Endothelial cell of umbilical vein (primary cell): ENCODE results near the gene UNC5B. TPM values are rescaled to one million over a fixed set of nuclear protein-coding genes. Genes with fewer than 3 reads are reported as not detected.

Experiments used
- BruUV-seq: library from RNA; stranded (reverse); fragments of 400-500 nt; replicated peaks from 2 replicates; lab custom pipeline; 2021; lab: Mats Ljungman, UMichigan
- CTCF ChIA-PET: fragments of 300-600, 350-600 bp; sonication (Branson Sonifier 250); formaldehyde crosslinking; loops from one replicate; lab custom pipeline; 2021; ENCODE audit warnings: antibody characterized with exemption, inconsistent platforms; lab: Charles Lee
- POLR2A ChIA-PET: fragments of 300-600, 350-600 bp; sonication (Branson Sonifier 250); formaldehyde crosslinking; loops from one replicate; lab custom pipeline; 2021; ENCODE audit warnings: antibody characterized with exemption, inconsistent platforms; lab: Charles Lee
- DNase-seq: peaks from one replicate; pipeline ENCODE4 v3.0.0-alpha.2; 2011; ENCODE audit warnings: low read depth, low spot score
- FAIRE-seq: peaks from 2 replicates; lab custom pipeline; 2011; peaks lifted over from hg19 to GRCh38; lab: Jason Lieb, UNC
- H2AFZ ChIP-seq: 2 replicates; pipeline ENCODE4 v1.6.0; 2012; ENCODE audit warnings: low read depth, low read length, control low read depth, inconsistent platforms
- H3K27ac ChIP-seq: 2 replicates; pipeline ENCODE4 v1.5.1; 2011; ENCODE audit warnings: low read depth, mild to moderate bottlenecking, control low read depth, low read length, moderate library complexity; ENCODE audit not compliant: insufficient read depth
- H3K27me3 ChIP-seq, 2 experiments: 2 replicates each; pipeline versions ENCODE4 v1.6.0 to v1.6.1; 2011; ENCODE audit warnings: low read length in 2 of 2, mixed read lengths in 1 of 2; ENCODE audit not compliant: control insufficient read depth in 2 of 2, insufficient read depth in 2 of 2
- H3K36me3 ChIP-seq, 2 experiments: 2 replicates in 1 of 2; 3 replicates in 1 of 2; pipeline ENCODE4 v1.5.1; 2011; ENCODE audit warnings: low read length in 2 of 2, mild to moderate bottlenecking in 1 of 2, moderate library complexity in 1 of 2; ENCODE audit not compliant: control insufficient read depth in 2 of 2, insufficient read depth in 2 of 2; ENCODE audit errors: extremely low read depth in 1 of 2
- H3K4me1 ChIP-seq: 3 replicates; pipeline ENCODE4 v1.5.1; 2011; ENCODE audit warnings: mild to moderate bottlenecking, low read length; ENCODE audit not compliant: control insufficient read depth, insufficient read depth; ENCODE audit errors: extremely low read depth
- H3K4me2 ChIP-seq: 2 replicates; pipeline ENCODE4 v1.6.1; 2011; ENCODE audit warnings: low read length, control low read depth, mixed read lengths; ENCODE audit not compliant: insufficient read depth
- H3K4me3 ChIP-seq, 3 experiments: fragments of 200-600 bp in 1 of 3; sonication (generic), shearing (Covaris generic) in 1 of 3; replicated peaks in 1 of 3; 2 replicates each; pipeline ENCODE4 v1.5.1; 2011 to 2016; ENCODE audit warnings: control low read depth in 3 of 3, low read length in 3 of 3, mild to moderate bottlenecking in 2 of 3, inconsistent platforms in 1 of 3, low read depth in 1 of 3, moderate library complexity in 1 of 3; ENCODE audit not compliant: insufficient read depth in 1 of 3
- H3K79me2 ChIP-seq: 2 replicates; pipeline ENCODE4 v1.6.0; 2012; ENCODE audit warnings: low read length, inconsistent platforms; ENCODE audit not compliant: control insufficient read depth, insufficient read depth
- H3K9ac ChIP-seq: replicated peaks from 2 replicates; pipeline ENCODE3; 2011; ENCODE audit warnings: low read length, control low read depth; ENCODE audit not compliant: insufficient read depth; ENCODE audit errors: extremely low read depth
- H3K9me1 ChIP-seq: replicated peaks from 3 replicates; pipeline ENCODE4 v1.6.0; 2011; ENCODE audit warnings: mild to moderate bottlenecking, low read length; ENCODE audit not compliant: control insufficient read depth, insufficient read depth; ENCODE audit errors: extremely low read depth
- H3K9me3 ChIP-seq: replicated peaks from 2 replicates; pipeline ENCODE4 v1.5.1; 2012; ENCODE audit warnings: low read length, inconsistent platforms; ENCODE audit not compliant: control insufficient read depth, insufficient read depth
- H4K20me1 ChIP-seq: replicated peaks from 2 replicates; pipeline ENCODE3; 2011; ENCODE audit warnings: mild to moderate bottlenecking, low read length; ENCODE audit not compliant: control insufficient read depth, insufficient read depth; ENCODE audit errors: extremely low read depth
- CTCF ChIP-seq, 2 donors: IDR thresholded peaks; 1 replicate in 1 of 2; 2 replicates in 1 of 2; pipeline ENCODE4 v1.5.1; 2011; ENCODE audit warnings: low read length in 2 of 2, mild to moderate bottlenecking in 2 of 2, moderate library complexity in 2 of 2, control low read depth in 1 of 2, inconsistent platforms in 1 of 2, low read depth in 1 of 2; ENCODE audit not compliant: insufficient read depth in 1 of 2; ENCODE audit errors: extremely low read depth in 1 of 2
- EZH2 ChIP-seq: IDR thresholded peaks from 2 replicates; pipeline ENCODE4 v1.6.1; 2012; ENCODE audit warnings: borderline replicate concordance, low read depth, mild to moderate bottlenecking, moderate library complexity, low read length, inconsistent platforms; ENCODE audit not compliant: severe bottlenecking
- FOS ChIP-seq: IDR thresholded peaks from 2 replicates; pipeline ENCODE4 v1.6.1; 2011; ENCODE audit warnings: mild to moderate bottlenecking, low read length, moderate library complexity, borderline replicate concordance; ENCODE audit not compliant: insufficient read depth
- GATA2 ChIP-seq: IDR thresholded peaks from 2 replicates; pipeline ENCODE4 v1.7.0; 2011; ENCODE audit warnings: low read depth, mild to moderate bottlenecking, moderate library complexity, mixed read lengths, low read length; ENCODE audit not compliant: insufficient read length, insufficient read depth
- JUN ChIP-seq: IDR thresholded peaks from 2 replicates; pipeline ENCODE4 v1.6.1; 2011; ENCODE audit warnings: borderline replicate concordance, low read depth; ENCODE audit not compliant: insufficient read length, insufficient read depth
- MAX ChIP-seq: IDR thresholded peaks from 2 replicates; pipeline ENCODE4 v1.6.1; 2011; ENCODE audit not compliant: insufficient read depth, insufficient read length
- MYC ChIP-seq: IDR thresholded peaks from one replicate; pipeline ENCODE4 v1.6.1; 2011; ENCODE audit warnings: mild to moderate bottlenecking, low read depth, low read length
- POLR2A ChIP-seq: IDR thresholded peaks from 2 replicates; pipeline ENCODE4 v1.6.1; 2012; ENCODE audit warnings: low read depth, mild to moderate bottlenecking, control low read depth, low read length
- POLR2AphosphoS5 ChIP-seq: IDR thresholded peaks from 2 replicates; pipeline ENCODE4 v1.6.1; 2012; ENCODE audit warnings: low read depth, mild to moderate bottlenecking, control low read depth, low read length, moderate library complexity; ENCODE audit not compliant: insufficient read depth
- dilution Hi-C: fragments of 300-500 bp; cut with MboI; formaldehyde crosslinking; loops from one replicate; pipeline ENCODE4 v1.15.0; 2019; ENCODE audit warnings: low sequenced_read_pairs; ENCODE audit not compliant: extremely low pct_ligation_motif_present
- intact Hi-C: fragments of 100-400 bp; cut with micrococcal nuclease; formaldehyde crosslinking; loops from one replicate; pipeline ENCODE4 v1.10.0; 2022
- polyA plus RNA-seq, 4 experiments: library from polyadenylated mRNA; depleted of rRNA in 3 of 4; stranded (reverse) in 3 of 4; unstranded in 1 of 4; fragments of >200 nt; gene quantifications; 2 replicates each; pipeline versions ENCODE4 v1.2.1 to v1.2.3, GENCODE V29; 2011 to 2012; ENCODE audit warnings: missing spikeins in 1 of 4
- total RNA-seq: library from RNA; stranded (reverse); gene quantifications from 2 replicates; pipeline ENCODE4 v1.2.3, GENCODE V29; 2021

UNC5B gene
- total and polyA plus RNA-seq, 2 donors (not counting 3 experiments of a cell fraction or from before 2014, with no cell fraction given): 0.39 to 2.5 TPM

GRCh38 chr10:71234004-71234894, 21.9 kb downstream of the UNC5B start:
- BruUV-seq: no TSS peak
- Histone ChIP-seq H3K27ac (no peak overlapping the region), H3K9me1 (no peaks in the 10 kb centered on the region), H3K9ac (no peak overlapping the region), H3K9me3 (no peaks in the 10 kb centered on the region), H3K27me3 (peaks cover 3 to 21% of the 10 kb centered on the region in 2 experiments), H3K79me2 (no peaks in the 10 kb centered on the region), H3K4me1 (peaks cover 4% of the 10 kb centered on the region), H4K20me1 (no peaks in the 10 kb centered on the region), H3K4me2 (no peak overlapping the region), H3K36me3 (no peaks in the 10 kb centered on the region), H2AFZ (no peak overlapping the region), H3K4me3 (no peak overlapping the region)
- FAIRE-seq (no peak), DNase-seq (no peak)
- CTCF ChIA-PET: interaction anchor here (0.9 to 1.7 kb wide), 2 partner anchors 21 to 36 kb away, joined by 3 to 5 read pairs; no protein-coding TSS in a partner anchor
- POLR2A ChIA-PET: no interaction called here
- dilution Hi-C loops (no loop called here), intact Hi-C loops (loop anchor here (2.0 kb wide), 1 partner anchor 21 kb away; the partner anchor contains the start of gene UNC5B)
- TF ChIP-seq MYC: no peak
- no peak for TF ChIP-seq POLR2A
- no peak for TF ChIP-seq MAX
- no peak for TF ChIP-seq GATA2
- no peak for TF ChIP-seq CTCF (IDR thresholded peaks at IDR 0.05; ENCODE audit: extremely low read depth in 1 of 2, insufficient read depth in 1 of 2, low read depth in 1 of 2, low read length in 2 of 2)
- TF ChIP-seq JUN: no peak
- no peak for TF ChIP-seq POLR2AphosphoS5
- TF ChIP-seq EZH2: no peak
- TF ChIP-seq FOS: no peak
